ENCODE data around the gene USP33. TPM values are rescaled to one million over a fixed set of nuclear protein-coding genes. Genes with fewer than 3 reads are reported as not detected.
A peak's percentile ranks its signal among the peaks of the same experiment; 100 is the strongest.
"Not testable (repeated sequence)": the region's sequence is repeated elsewhere in the genome, so short reads cannot be mapped to it uniquely, and the experiment has no call there.

The USP33 gene
- total RNA-seq, 1 donor from 2014 or later: 38.8 TPM

DNA sequence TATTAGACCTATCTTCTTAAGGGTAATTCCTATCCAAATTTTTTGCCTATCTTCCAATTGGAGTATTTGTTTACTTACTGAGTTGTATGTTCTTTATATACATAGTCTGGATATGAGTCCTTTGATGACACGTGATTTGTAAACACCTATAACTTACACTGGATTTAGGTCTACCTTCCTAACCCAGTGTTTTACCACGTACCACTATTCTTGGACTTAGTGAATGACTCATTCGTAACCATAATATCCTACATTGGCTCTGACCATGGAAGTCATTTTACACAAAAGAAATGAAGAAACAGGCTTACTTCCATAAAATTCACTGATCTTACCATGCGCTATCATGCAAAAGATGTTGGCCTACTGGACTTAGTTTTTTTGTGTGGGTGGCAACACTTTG lies 53.3 kb downstream of the USP33 start:
- TF ChIP-seq, protein P1, sequence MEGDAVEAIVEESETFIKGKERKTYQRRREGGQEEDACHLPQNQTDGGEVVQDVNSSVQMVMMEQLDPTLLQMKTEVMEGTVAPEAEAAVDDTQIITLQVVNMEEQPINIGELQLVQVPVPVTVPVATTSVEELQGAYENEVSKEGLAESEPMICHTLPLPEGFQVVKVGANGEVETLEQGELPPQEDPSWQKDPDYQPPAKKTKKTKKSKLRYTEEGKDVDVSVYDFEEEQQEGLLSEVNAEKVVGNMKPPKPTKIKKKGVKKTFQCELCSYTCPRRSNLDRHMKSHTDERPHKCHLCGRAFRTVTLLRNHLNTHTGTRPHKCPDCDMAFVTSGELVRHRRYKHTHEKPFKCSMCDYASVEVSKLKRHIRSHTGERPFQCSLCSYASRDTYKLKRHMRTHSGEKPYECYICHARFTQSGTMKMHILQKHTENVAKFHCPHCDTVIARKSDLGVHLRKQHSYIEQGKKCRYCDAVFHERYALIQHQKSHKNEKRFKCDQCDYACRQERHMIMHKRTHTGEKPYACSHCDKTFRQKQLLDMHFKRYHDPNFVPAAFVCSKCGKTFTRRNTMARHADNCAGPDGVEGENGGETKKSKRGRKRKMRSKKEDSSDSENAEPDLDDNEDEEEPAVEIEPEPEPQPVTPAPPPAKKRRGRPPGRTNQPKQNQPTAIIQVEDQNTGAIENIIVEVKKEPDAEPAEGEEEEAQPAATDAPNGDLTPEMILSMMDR (IDR thresholded peaks at IDR 0.05): no peak
- Mint-ChIP-seq H3K27ac (ENCODE audit: unreplicated experiment) (no peak overlapping the region), H3K27me3 (ENCODE audit: low read depth) (no peaks in the 10 kb centered on the region), H3K4me3 (ENCODE audit: unreplicated experiment) (no peak overlapping the region), H3K36me3 (ENCODE audit: low read depth) (peaks cover 21% of the 10 kb centered on the region), H3K9me3 (ENCODE audit: low read depth) (no peaks in the 10 kb centered on the region), H3K4me1 (ENCODE audit: low read depth) (no peaks in the 10 kb centered on the region)
- no peak for DNase-seq (ENCODE audit: low spot score)

DNA sequence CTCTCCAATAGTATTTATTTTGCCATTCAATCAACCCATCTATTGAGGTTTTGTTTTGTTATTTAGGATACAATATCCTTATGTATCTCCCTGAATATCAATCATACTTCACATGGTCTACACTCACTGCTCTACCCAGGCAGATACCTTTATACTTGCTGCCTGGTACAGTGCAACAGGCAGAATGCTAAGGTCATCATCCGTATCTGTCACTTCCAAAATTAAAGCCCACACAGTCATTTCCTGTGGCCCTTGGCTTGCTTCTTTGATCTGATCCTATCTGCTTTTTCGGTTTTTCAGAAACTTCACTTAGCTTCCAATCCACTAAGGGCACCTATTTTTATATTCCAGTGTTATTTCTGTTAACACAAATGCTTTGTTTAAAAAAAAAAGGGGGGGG lies 54.9 kb downstream of the USP33 start:
- Mint-ChIP-seq H3K9me3 (ENCODE audit: low read depth) (peaks cover under 1% of the 10 kb centered on the region), H3K36me3 (ENCODE audit: low read depth) (peaks cover 14% of the 10 kb centered on the region), H3K4me1 (ENCODE audit: low read depth) (no peaks in the 10 kb centered on the region), H3K4me3 (ENCODE audit: unreplicated experiment) (no peak overlapping the region), H3K27me3 (ENCODE audit: low read depth) (no peaks in the 10 kb centered on the region), H3K27ac (ENCODE audit: unreplicated experiment) (no peak overlapping the region)
- TF ChIP-seq, protein P1 (IDR thresholded peaks at IDR 0.05): no peak
- no peak for DNase-seq (ENCODE audit: low spot score)

DNA sequence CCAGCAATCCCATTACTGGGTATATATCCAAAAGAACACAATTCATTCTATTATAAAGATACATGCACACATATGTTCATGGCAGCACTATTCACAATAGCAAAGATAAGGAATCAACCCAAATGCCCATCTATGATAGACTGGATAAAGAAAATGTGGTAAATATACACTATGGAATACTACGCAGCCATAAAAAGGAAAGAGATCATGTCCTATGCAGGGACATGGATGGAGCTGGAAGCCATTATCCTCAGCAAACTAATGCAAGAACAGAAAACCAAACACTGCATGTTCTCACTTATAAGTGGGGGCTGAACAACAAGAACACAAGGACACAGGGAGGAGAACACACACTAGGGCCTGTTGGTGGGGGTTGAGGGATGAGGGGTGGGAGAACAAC lies 60.0 kb downstream of the USP33 start:
- not testable (repeated sequence) for H3K36me3 Mint-ChIP-seq (ENCODE audit: low read depth); H3K27ac Mint-ChIP-seq (ENCODE audit: unreplicated experiment); H3K27me3 Mint-ChIP-seq (ENCODE audit: low read depth); H3K9me3 Mint-ChIP-seq (ENCODE audit: low read depth); DNase-seq (ENCODE audit: low spot score); H3K4me3 Mint-ChIP-seq (ENCODE audit: unreplicated experiment); H3K4me1 Mint-ChIP-seq (ENCODE audit: low read depth)

DNA sequence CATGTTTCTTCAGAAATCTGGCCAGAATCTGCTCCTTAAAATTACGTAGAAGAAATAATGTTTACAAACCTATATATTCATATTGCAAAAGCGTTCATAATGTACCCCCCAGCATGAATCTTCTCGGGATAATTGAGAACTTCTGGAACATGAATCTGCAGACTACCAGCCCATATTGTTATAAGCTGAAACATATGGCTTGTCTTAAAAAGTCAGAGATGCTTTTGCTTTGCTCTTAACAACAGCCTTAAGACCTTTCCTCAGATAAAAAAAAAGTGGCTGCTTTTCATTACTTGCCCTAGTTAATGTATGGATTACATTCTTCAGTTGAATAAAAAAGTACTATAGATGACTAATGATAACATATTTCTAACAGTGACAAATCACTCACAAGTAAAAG lies 62.2 kb downstream of the USP33 start:
- H3K4me1 Mint-ChIP-seq (ENCODE audit: low read depth): no peaks in the 10 kb centered on the region
- no peak for DNase-seq (ENCODE audit: low spot score)
- peaks cover 11% of the 10 kb centered on the region for H3K36me3 Mint-ChIP-seq (ENCODE audit: low read depth)
- H3K9me3 Mint-ChIP-seq (ENCODE audit: low read depth): peaks cover 2% of the 10 kb centered on the region
- no peak overlapping the region for H3K4me3 Mint-ChIP-seq (ENCODE audit: unreplicated experiment)
- H3K27me3 Mint-ChIP-seq (ENCODE audit: low read depth): no peaks in the 10 kb centered on the region
- TF ChIP-seq, protein P1 (IDR thresholded peaks at IDR 0.05): no peak
- no peak overlapping the region for H3K27ac Mint-ChIP-seq (ENCODE audit: unreplicated experiment)

DNA sequence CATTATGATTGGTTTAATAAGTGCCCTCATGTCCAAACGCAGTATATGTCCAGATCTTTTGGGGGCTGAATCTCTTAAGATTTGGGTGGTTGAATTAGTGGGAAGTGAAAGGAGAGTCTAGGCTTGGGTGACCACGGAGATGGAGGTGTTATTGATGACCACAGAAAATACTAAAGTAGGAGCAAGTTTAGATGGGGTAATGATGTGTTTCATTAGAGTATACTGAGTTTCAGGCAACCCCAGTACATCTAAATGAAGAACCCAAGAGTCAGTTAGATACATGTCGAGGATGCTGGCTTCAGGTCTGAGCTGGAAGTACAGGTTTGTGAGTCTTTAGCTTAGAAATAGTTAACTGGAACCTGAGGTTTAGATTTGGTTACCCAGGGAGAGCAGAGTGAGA lies 70.7 kb downstream of the USP33 start:
- no peak overlapping the region for H3K27ac Mint-ChIP-seq (ENCODE audit: unreplicated experiment)
- TF ChIP-seq, protein P1 (IDR thresholded peaks at IDR 0.05): no peak

DNA sequence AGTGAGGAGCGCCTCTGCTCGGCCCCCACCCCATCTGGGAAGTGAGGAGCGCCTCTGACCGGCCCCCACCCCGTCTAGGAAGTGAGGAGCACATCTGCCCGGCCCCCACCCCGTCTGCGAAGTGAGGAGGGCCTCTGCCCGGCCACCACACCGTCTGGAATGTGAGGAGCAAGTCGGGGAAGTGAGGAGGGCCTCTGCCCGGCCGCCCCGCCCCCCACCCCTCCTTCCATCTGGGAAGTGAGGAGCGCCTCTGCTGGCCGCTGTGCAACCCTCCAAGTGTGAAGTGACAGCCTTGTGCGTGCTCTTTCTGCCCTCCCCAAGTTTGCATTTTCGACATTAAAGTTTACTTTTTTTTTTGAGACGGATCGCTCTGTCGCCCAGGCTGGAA lies 72.1 kb downstream of the USP33 start:
- peaks cover 9% of the 10 kb centered on the region for H3K36me3 Mint-ChIP-seq (ENCODE audit: low read depth)
- no peaks in the 10 kb centered on the region for H3K27me3 Mint-ChIP-seq (ENCODE audit: low read depth)
- TF ChIP-seq, protein P1 (IDR thresholded peaks at IDR 0.05): peak; percentile 46
- no peak for DNase-seq (ENCODE audit: low spot score)
- H3K27ac Mint-ChIP-seq (ENCODE audit: unreplicated experiment): peak overlapping the region; percentile 27
- peaks cover 21% of the 10 kb centered on the region for H3K4me1 Mint-ChIP-seq (ENCODE audit: low read depth)
- H3K4me3 Mint-ChIP-seq (ENCODE audit: unreplicated experiment): peak overlapping the region; percentile 49
- H3K9me3 Mint-ChIP-seq (ENCODE audit: low read depth): no peaks in the 10 kb centered on the region

More for the DNA sequence above, 70.7 kb downstream of the USP33 start:
- H3K36me3 Mint-ChIP-seq (ENCODE audit: low read depth): peaks cover 12% of the 10 kb centered on the region
- peaks cover 17% of the 10 kb centered on the region for H3K4me1 Mint-ChIP-seq (ENCODE audit: low read depth)
- H3K9me3 Mint-ChIP-seq (ENCODE audit: low read depth): no peaks in the 10 kb centered on the region
- no peak overlapping the region for H3K4me3 Mint-ChIP-seq (ENCODE audit: unreplicated experiment)
- no peaks in the 10 kb centered on the region for H3K27me3 Mint-ChIP-seq (ENCODE audit: low read depth)
- no peak for DNase-seq (ENCODE audit: low spot score)

Data from chondrocyte (in vitro differentiated cells).